Muscle of leg (tissue), 16 donors: ENCODE data around the gene DOK3. TPM values are rescaled to one million over a fixed set of nuclear protein-coding genes. Genes with fewer than 3 reads are reported as not detected.

Source experiments
- DNase-seq: peaks from one replicate; pipeline ENCODE4 v3.0.0; 2013
- H3K27ac ChIP-seq: one replicate; pipeline ENCODE4 v1.5.1; 2013; ENCODE audit warnings: mild to moderate bottlenecking, low read length, control low read depth
- H3K27me3 ChIP-seq: one replicate; pipeline ENCODE4 v1.6.1; 2013; ENCODE audit warnings: low read length; ENCODE audit not compliant: control insufficient read depth, insufficient read depth
- H3K36me3 ChIP-seq: one replicate; pipeline ENCODE4 v1.6.1; 2013; ENCODE audit warnings: low read length; ENCODE audit not compliant: control insufficient read depth, insufficient read depth
- H3K4me1 ChIP-seq: one replicate; pipeline ENCODE4 v1.6.1; 2013; ENCODE audit warnings: low read length; ENCODE audit not compliant: control insufficient read depth, insufficient read depth
- H3K4me3 ChIP-seq: one replicate; pipeline ENCODE4 v1.5.1; 2013; ENCODE audit warnings: low read length, control low read depth
- H3K9me3 ChIP-seq: replicated peaks from 2 replicates; pipeline ENCODE4 v1.6.1; 2013; ENCODE audit warnings: low read depth, low read length; ENCODE audit not compliant: control insufficient read depth
- WGBS: methylation state at CpG from one replicate; pipeline ENCODE4 v1.1.5; 2013; ENCODE audit warnings: missing lambda C conversion rate; ENCODE audit not compliant: insufficient coverage; 5-methylcytosine and 5-hydroxymethylcytosine counted together
- long read RNA-seq, 11 donors: transcript quantifications; one replicate each; lab custom pipeline, GENCODE V29; 2026
- polyA plus RNA-seq, 8 donors: library from polyadenylated mRNA; unstranded; fragments of 120-200 nt; gene quantifications; one replicate each; pipeline versions ENCODE4 v1.2.1 to v1.2.3, GENCODE V29; 2013; ENCODE audit warnings: inconsistent platforms in 1 of 8, low replicate concordance in 1 of 8; ENCODE audit not compliant: insufficient read length in 8 of 8, insufficient read depth in 1 of 8
- total RNA-seq: library from RNA; stranded (reverse); fragments of 120-200 nt; gene quantifications from one replicate; pipeline ENCODE4 v1.2.4, GENCODE V29; 2013

Gene DOK3, protein sequence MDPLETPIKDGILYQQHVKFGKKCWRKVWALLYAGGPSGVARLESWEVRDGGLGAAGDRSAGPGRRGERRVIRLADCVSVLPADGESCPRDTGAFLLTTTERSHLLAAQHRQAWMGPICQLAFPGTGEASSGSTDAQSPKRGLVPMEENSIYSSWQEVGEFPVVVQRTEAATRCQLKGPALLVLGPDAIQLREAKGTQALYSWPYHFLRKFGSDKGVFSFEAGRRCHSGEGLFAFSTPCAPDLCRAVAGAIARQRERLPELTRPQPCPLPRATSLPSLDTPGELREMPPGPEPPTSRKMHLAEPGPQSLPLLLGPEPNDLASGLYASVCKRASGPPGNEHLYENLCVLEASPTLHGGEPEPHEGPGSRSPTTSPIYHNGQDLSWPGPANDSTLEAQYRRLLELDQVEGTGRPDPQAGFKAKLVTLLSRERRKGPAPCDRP
- total RNA-seq (2.7 TPM), polyA plus RNA-seq (1 to 10 TPM; 4.2 to 9.9 (median 6.8) TPM)
- long read RNA-seq, donor 1 = 0 reads
- long read RNA-seq, donor 2 = 0 reads
- long read RNA-seq, donor 3, partial matches to known transcripts = 0 of 1 reads
- long read RNA-seq, donor 3, other reads (novel, unspliced or antisense) = 0 of 1 reads
- long read RNA-seq, donor 4, partial matches to known transcripts = 0 of 1 reads
- long read RNA-seq, donor 4, other reads (novel, unspliced or antisense) = 0 of 1 reads
- long read RNA-seq, donor 5 = 0 reads
- long read RNA-seq, donor 6 = 0 reads
- long read RNA-seq, donor 7, partial matches to known transcripts = 0 of 2 reads
- long read RNA-seq, donor 7, other reads (novel, unspliced or antisense) = 0 of 2 reads
- long read RNA-seq, donor 8 = 0 reads
- long read RNA-seq, donor 9 = 0 reads
- long read RNA-seq, donor 10 = 0 reads
- long read RNA-seq, donor 11 = 0 reads

DNA sequence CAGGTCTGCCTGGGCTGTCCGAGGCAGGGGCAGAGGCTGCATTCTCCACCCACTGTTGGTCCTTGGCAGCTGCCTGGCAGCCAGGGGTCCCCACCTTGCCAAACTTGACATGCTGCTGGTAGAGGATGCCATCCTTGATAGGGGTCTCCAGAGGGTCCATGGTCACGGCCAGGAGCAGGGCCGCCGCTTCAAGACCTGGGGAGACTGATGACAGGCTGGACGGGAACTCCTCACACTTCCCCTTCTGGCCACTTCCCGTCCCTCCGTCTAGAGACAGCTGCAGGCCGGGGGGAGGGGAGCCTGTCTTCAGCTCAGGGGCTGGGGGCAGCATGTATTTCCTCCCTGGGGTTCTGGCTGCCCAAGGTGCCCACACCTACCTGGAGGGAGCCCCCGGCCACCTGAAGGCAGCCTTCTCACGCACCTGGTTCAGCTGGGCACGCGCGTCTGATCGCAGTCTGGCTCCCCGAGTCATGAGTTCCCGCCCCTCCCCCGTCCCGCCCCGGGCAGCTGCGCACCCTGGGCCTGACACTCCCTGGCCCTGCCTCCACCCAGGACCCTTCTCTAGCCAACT lies at the start of gene DOK3:
TSS of gene DOK3 (minus strand) at position 446 of the 571 bp plus-strand sequence. CDS start at position 160, 286 bp downstream.
- peak within 1 kb of the TSS; percentile 64 for H3K27ac ChIP-seq
- peak within 1 kb of the TSS; percentile 30 for H3K4me3 ChIP-seq
- peak; percentile 57 for DNase-seq
- H3K27me3 ChIP-seq = no peaks in the 10 kb centered on the region
- H3K36me3 ChIP-seq = peaks cover 51% of the 10 kb centered on the region
- WGBS = 21% methylated on average over 18 of the region's 20 CpGs
- H3K9me3 ChIP-seq = no peaks in the 10 kb centered on the region
- peaks cover 20% of the 10 kb centered on the region for H3K4me1 ChIP-seq

DNA sequence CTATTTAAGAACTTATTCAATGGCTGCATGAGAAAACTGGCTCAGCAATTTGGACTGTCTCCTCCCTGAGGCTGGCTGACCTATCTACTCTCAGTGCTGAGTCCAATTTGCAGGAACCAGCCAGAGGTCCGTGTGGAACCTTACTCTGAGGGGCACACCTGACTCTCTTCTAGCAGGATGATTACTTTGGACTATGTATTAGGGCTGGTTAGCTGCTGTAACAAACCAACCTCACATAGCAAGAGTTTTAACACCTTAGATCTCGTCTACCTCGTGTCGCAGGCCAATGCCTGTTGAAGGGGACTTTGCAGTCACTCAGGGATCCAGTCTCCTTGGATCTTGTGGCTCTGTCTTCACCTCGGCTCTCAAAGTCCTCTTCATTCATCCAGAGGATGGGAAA lies 48.2 kb upstream of the DOK3 start:
- WGBS = 67% methylated on average over 3 of the region's 5 CpGs
- no peaks in the 10 kb centered on the region for H3K9me3 ChIP-seq
- H3K4me3 ChIP-seq = no peak overlapping the region
- peaks cover 17% of the 10 kb centered on the region for H3K4me1 ChIP-seq
- DNase-seq = no peak
- no peaks in the 10 kb centered on the region for H3K36me3 ChIP-seq
- H3K27ac ChIP-seq = no peak overlapping the region
- H3K27me3 ChIP-seq = peaks cover 2% of the 10 kb centered on the region

DNA sequence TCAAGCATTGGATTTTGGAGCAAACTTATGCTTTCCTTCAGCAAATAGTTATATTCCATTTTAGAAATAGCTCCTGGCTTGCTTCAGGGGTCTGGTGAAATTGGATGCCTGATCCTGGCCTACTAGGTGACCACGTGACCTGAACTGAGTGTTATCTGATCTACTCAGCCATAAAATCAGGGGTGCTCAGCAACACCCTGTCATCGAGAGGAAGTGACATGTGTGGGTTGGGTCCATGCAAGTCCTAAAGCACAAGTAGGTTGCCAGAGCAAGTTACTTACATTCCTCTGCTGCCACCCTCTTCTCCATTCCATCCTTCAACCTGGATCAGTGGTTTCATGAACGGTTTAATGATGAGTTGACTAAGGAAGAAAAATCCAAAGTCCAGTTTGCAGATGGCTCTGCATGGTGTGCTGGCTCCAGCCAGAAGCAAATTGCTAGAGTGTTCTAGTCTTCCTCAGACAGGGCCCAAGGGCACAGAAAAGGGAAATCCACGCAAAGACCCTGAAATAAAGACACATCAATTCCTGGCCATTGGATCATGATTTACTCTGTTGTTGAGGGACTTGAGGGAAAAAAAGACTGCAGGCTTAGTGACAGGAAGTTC lies 47.5 kb upstream of the DOK3 start:
- 71% methylated on average over 1 of the region's 4 CpGs for WGBS
- Histone ChIP-seq H3K9me3 (no peaks in the 10 kb centered on the region), H3K36me3 (peaks cover 3% of the 10 kb centered on the region), H3K27me3 (peaks cover 2% of the 10 kb centered on the region), H3K4me3 (no peak overlapping the region), H3K27ac (no peak overlapping the region), H3K4me1 (peaks cover 23% of the 10 kb centered on the region)
- no peak for DNase-seq

DNA sequence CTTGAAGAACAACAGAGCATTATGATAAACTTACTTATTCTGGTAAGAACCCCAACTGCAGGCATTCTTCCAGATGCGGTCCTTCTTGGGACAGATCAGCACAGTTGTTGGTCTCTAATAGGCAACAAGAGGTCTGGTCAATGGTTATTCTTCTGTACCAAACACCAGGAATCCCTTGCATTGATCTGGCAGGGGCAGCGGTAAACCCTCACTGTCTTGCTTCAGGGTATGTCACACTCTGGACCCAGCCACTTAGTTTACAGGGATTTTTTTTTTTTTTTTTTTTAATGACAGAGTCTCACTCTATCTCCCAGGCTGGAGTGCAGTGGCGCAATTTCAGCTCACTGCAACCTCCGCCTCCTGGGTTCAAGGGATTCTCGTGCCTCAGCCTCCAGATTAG lies 46.0 kb upstream of the DOK3 start:
- no peaks in the 10 kb centered on the region for H3K9me3 ChIP-seq
- WGBS = 96% methylated on average over 3 of the region's 5 CpGs
- H3K4me3 ChIP-seq = no peak overlapping the region
- no peak for DNase-seq
- H3K27me3 ChIP-seq = peaks cover 2% of the 10 kb centered on the region
- H3K4me1 ChIP-seq = peaks cover 23% of the 10 kb centered on the region
- no peak overlapping the region for H3K27ac ChIP-seq
- H3K36me3 ChIP-seq = peaks cover 9% of the 10 kb centered on the region

DNA sequence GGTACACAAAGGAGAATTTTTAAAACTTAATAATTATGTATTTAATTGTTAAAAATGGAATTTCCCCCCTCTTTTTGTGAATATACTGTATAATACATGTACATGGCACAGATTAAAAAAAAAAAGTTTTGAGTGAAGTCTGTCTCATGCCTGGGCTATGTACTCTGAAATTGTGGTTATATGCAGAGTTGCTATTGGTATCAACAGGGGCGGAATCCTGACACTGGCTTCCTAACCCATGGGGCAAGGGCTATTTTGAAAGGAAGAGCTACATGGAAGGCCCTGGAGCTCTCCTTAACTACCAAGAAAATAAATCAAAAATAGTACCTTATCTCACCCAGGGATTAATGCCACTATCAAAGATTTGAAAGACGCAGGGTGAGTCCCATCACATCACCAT lies 45.6 kb upstream of the DOK3 start:
- Histone ChIP-seq H3K4me3 (no peak overlapping the region), H3K27me3 (peaks cover 2% of the 10 kb centered on the region), H3K4me1 (peaks cover 23% of the 10 kb centered on the region), H3K27ac (no peak overlapping the region), H3K36me3 (peaks cover 13% of the 10 kb centered on the region), H3K9me3 (no peaks in the 10 kb centered on the region)
- WGBS = 100% methylated on average over 1 of the region's 2 CpGs
- DNase-seq = no peak

DNA sequence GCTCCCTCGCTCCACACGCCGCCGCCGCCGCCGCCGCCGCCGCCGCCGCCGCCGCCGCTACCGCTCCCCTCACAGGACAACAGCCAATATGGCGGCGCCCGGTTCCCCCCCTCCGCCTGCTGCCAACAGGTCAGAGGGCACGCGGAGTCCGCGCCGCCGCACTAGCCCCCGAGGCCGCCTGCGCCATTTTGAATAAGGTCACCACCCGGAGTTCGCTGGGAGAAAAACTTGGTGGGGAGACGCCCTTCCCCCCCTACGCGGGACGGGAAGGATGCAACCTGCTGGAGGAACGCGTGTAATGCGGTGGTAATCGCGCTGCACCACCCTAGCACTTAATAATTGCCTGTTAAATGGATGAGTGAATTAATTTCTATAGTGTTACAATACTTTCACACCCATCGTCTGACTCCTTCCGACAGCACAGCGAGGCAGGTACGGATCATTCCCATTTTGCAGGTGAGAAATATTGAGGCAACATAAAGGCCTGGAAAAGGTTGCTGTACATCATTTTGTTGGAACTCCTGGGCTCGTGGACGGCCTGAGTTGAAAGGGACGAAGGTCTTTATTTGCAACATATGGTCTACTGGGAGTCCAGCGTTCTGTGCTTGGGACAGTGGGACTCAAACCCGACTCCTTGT lies 45.0 kb upstream of the DOK3 start, which contains the start of gene FAM193B:
TSS of gene FAM193B (minus strand) at position 90 of the 638 bp plus-strand sequence. CDS start 105 bp downstream, outside the sequence.
- DNase-seq = peak; percentile 95
- Histone ChIP-seq H3K4me1 (peaks cover 23% of the 10 kb centered on the region), H3K27me3 (peaks cover 2% of the 10 kb centered on the region), H3K9me3 (no peaks in the 10 kb centered on the region), H3K27ac (peak within 1 kb of the TSS; percentile 79), H3K4me3 (peak within 1 kb of the TSS; percentile 85), H3K36me3 (peaks cover 13% of the 10 kb centered on the region)
- 24% methylated on average over 15 of the region's 49 CpGs for WGBS

DNA sequence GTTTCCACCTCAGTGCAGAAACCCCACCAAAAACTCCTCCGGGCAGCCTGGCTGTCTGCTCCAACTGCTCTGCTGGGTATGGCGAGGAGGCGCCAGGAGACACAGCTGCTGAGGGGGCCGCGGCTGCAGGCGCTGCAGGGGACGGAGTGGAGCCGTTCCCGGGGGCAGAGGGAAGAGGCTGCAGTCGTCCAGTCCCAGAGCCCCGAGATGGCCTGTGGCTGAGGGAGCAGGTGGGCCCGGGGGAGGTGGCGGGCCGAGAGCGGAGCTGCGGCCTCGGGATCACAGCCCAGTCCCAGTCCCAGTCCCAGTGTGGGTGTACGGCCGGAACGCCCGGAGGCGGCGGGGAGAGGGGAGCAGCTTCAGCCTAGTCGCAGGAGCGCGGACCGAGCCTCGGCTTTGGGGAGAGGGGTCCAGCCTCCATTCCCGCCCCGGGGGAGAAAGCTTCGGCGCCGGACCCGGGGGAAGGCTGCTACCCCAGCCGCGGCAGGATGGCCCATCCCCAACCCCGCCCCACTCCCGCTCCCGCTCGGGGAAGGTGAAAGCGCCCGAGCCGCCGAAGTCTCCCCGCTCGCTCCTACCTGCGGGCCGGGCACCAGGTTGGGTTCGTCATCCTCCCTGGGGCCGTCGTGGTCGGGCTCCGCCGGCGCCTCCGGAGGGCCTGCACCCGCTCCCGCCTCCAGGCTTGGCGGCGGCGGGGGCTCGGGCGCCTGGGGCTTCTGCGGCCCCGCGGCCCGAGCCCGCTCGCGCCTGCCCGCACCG lies 44.2 kb upstream of the DOK3 start:
- Histone ChIP-seq H3K36me3 (peaks cover 14% of the 10 kb centered on the region), H3K4me3 (peak overlapping the region; percentile 85), H3K9me3 (no peaks in the 10 kb centered on the region), H3K27ac (peak overlapping the region; percentile 79), H3K4me1 (peaks cover 23% of the 10 kb centered on the region), H3K27me3 (peaks cover 2% of the 10 kb centered on the region)
- peak; percentile 47 for DNase-seq
- under 1% methylated on average over 66 of the region's 72 CpGs for WGBS

DNA sequence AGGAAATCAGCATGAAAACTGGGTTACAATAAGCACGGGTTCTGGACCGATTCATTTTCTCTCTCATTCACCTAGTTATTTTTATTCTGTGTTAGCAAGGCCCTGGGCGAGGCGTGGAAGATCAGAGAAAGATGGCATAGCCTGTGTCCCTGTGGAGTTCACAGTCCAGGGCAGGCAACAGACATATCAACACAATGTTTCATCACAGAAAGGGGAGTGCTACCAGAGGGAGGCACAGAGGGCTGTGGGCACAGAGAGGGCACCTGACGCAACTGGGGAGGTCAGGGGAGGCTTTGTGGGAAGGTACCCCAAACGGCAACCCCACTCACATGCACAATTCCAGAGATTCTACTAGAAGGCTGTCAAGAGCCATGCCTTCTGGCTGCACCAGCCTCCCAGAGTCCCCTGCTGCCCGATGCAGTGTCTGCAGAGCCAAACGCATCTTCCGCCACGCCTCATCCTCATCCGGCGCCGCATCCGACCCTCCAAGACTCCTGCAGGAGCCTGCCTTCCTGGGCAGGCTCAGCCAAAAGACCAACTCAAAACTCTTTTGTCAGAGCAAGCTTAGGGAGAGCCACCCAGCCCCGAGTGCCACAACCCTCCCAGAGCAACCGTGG lies 43.3 kb upstream of the DOK3 start:
- peaks cover 2% of the 10 kb centered on the region for H3K27me3 ChIP-seq
- peaks cover 32% of the 10 kb centered on the region for H3K4me1 ChIP-seq
- H3K27ac ChIP-seq = no peak overlapping the region

More for the DNA sequence above, 43.3 kb upstream of the DOK3 start:
- no peak for DNase-seq
- Histone ChIP-seq H3K36me3 (peaks cover 14% of the 10 kb centered on the region), H3K4me3 (peak overlapping the region; percentile 85), H3K9me3 (no peaks in the 10 kb centered on the region)
- 32% methylated on average over 11 of the region's 16 CpGs for WGBS
